NCI-H226 (cell line): Measurements from ENCODE around the gene PRDM16.
"Not testable (repeated sequence)": the region's sequence is repeated elsewhere in the genome, so short reads cannot be mapped to it uniquely, and the experiment has no call there.

Source experiments
- DNase-seq: peaks from one replicate; pipeline ENCODE4 v3.0.0-alpha.2; 2015

The PRDM16 gene

GRCh38 chr1:3272321-3273045, 203.5 kb downstream of the PRDM16 start:
- no peak for DNase-seq

GRCh38 chr1:3273447-3273846, 204.4 kb downstream of the PRDM16 start:
- DNase-seq: no peak

DNA sequence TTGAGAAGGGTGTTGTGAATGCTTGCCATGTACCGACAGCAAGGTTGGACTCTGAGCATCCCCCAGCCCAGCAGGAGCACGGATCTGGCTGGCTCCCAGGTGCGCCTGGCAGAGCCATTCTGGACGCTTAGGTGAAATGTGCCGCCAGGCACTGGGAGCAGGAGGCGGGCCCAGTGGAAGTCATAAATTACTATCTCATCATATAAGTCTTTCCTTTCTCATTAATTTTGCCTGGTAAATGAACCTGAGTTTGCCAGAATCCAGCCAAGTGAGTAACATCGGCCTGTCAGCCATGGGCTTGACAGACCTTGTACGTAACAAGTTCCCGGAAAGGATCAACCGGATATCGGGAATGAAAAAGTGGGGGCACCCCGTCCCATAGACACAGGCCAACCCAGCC, 206.0 kb downstream of the PRDM16 start:
- no peak for DNase-seq

DNA sequence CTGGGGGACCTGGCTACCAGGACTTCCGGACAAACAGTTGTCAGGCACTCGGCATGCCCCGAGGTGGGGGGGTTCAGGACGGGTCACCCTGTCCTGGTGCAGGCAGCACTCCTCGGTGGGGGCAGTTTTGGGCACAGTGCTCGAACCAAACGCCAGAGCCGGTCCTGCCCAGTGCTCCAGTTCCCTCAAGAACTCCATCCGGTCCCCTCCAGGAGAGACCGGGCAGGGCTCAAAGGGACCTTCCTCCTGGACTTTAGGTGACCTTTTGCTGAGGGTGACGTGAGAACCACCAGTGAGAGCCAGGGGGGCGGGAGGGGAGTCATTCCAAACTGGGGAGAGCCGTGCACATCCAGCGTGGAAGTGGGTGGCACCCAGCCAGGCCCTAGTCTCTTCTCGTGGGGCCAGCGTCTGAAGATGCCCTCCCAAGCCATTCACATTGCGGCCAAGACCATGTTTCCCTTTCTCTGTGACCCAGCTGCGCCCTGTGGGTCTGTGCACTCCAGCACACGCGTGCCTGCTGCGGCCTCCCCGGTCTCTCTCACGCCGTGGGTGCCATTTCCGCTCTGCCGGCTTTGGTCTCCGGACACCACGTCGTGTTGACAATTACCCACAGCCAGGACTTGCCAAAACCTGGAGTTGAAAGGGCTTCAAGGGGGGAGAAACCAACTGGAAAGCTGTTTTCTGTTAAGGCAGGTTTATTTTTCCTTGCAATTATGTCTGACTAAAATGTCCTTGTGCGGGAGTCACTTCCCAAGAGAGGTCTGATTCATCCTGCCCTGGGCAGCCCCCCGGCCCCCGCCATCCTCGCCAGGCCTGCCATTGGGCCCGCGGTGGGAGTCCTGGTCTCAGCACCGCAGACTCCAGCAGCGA, 206.7 kb downstream of the PRDM16 start:
- no peak for DNase-seq

DNA sequence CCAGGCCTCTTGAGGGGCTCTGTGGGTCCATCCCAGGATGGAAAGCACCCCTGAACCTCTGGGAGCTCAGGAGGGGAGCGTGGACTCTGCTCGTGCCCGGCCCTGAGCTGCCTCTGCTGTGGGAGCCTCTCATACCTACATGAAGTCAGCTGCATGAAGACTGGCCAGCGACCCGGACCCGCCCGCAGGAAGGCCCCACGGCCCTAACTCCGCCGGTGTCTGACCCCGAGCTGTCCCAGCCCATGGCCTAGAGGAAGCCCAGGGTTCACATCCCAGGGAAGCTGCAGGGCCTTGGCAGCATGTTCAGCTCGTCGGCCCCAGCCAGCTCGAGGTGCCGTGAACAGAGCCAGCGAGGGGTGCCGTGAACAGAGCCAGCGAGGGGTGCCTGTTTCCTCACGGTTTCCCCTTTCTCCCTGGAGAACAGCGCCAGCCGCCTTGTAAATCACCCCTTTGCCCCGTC, 207.4 kb downstream of the PRDM16 start:
- no peak for DNase-seq

DNA sequence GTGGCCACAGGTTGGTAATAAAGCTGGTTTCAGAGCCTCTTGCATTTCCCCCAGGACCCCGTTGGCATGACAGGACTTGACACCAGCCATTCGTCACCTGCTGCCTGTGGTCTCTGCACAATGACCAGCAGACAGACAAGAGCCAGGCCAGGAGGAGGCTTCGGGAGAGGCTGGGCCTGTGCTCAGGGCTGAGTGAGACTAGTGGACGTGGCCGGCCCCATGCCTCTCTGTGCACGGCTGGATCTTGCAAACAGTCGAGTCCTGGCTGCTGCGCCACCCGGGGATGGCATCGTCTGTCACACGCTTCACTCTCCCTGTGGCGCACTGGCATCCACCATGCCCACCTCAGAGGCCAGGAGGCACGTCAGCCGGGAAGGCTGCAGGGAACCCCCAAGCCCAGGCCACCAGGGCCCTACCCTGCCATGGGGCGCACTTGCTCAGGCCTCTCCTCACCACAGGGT, 208.0 kb downstream of the PRDM16 start:
- DNase-seq: no peak

DNA sequence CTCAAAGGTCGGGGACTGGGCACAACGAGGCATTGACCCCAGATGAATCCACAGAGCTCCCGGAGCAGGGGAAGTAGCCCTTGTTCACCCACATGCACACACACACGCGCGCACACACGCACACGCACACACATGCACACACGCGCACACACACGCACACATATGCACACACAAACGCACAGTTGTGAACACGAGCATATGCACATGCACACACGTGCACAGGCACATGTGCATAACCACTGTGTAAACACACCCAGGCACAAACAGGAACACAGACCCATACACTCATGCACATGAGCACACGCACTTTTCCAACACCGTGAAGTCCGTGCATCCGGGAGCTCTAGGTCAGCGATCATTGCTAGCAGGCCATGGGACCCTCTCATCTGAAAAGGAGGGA, 208.6 kb downstream of the PRDM16 start:
- DNase-seq: no peak

DNA sequence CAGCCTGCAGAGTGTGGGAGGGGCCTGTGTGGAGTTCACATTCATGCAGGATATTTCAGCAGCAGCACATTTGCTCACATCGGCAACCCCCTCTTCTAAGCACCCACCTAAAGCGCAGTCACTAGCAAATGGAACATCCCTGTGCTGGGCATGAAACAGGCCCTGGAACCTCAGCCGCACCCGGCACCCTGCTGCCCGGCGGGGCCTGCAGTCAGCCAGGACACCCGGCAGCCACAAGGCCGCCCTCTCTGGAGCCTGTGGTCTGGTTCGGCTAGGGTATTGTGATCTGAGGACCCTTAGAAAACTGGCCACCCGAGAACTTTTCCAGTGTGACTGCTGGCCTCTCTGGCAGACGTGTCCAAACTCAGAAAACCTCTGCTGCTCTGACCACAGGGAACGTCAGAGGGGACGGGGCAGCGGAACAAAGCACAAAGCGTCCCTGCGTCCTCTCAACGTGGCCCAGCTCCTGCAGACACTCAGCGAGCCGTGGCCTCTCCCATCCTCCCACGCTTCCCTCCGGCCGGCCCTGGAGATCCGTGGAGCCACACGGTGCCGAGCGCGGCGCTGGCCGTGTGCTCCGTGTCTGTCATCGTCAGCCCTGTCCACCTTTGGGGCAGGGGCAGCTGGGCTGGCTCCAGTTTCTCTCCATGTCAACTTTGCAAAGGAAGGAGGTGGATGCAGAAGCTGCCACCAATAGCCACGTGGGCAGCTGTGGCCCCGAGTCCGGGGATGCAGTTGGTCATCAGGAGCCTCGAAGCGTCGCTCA, 209.6 kb downstream of the PRDM16 start:
- no peak for DNase-seq

DNA sequence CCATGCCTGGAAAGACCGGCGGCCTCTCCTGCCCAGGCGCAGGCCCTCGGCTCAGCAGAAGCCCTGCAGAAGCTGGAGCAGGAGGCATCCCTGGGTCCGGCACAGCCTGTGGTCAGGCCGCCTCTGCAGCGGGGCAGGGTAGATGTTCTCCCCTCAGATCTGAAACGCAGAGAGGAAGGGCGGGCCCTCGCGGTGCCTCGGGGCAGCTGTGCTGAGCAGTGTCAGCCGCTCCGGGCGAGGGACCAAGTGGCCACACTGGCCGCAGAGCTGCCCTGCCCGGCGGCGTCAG, 210.1 kb downstream of the PRDM16 start:
- no peak for DNase-seq

DNA sequence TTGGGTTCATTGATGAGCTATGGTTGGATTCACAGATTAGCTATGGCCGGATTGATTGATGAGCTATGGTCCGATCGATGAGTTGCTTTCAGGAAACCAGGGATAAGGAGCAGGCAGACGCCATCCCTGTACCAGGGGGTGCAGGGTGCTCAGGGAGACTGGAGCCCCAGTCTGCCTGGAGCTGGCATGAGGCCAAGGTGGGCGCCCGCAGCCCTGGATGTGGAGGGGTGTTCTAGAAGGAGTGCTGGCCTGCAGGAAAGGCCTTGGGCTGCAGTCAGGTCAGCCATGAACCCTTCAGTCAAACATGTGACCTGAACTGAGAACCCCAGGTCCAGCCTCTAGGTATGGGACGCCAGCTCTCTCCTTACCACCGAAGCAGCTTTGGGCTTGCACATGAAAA, 212.7 kb downstream of the PRDM16 start:
- DNase-seq: no peak

GRCh38 chr1:3282186-3282585, 213.2 kb downstream of the PRDM16 start:
- no peak for DNase-seq

- no peak for DNase-seq
Observed at GRCh38 chr1:3282656-3283430, 213.8 kb downstream of the PRDM16 start.

DNA sequence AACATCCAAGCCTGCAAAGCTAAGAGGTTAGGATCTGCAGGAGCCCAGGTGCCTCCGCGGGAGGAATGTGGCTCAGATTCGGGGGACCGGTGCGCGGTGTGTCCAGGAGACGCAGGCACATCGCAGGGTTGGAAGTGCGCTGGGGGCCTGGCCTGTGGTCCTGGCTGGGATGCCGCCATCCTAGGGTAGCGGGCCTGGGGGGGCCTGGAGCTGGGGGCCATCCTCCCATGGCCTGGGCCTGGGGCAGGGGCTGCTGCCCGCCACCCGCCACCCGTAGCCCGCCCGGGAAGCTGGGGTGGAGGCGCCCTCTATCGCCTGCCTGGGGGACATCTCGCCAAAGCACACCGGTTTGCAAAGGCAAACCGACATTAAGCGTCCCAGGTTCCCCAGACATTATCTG, 214.8 kb downstream of the PRDM16 start:
- DNase-seq: no peak

DNA sequence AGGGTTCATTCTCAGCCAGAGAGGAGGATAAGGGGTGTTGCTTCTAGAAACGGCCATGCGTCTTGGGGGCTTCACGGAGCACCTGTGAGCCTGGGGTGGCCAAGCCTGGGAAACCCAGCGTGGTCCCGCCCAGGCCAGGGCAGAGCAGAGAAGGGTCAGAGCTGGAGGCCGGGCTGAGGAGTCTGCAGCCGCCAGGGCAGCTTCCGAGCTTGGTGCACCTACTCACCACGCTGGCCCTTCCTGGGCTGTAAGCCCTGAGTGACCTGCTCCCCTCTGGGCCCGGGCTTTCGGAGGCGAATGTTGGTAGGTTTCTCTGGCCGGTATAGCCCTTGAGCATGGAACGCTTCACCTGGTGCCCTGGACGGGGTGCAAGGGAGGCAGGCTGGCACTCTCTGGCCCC, 215.7 kb downstream of the PRDM16 start:
- no peak for DNase-seq

- DNase-seq: no peak
Observed at GRCh38 chr1:3285106-3285740, 216.2 kb downstream of the PRDM16 start.

DNA sequence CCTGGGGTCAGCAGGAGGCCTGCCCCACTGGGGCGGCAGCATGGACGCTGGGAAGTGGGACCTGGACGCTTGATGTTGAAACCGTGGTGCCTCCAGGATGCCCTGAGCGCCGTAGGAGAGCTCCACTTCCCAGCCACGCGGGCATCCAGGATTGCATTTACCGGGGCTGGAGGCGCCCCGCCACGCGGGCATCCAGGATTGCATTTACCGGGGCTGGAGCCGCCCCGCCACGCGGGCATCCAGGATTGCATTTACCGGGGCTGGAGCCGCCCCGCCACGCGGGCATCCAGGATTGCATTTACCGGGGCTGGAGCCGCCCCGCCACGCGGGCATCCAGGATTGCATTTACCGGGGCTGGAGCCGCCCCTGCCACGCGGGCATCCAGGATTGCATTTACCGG, 218.1 kb downstream of the PRDM16 start:
- not testable (repeated sequence) for DNase-seq

GRCh38 chr1:3287656-3288160, 218.7 kb downstream of the PRDM16 start:
- DNase-seq: no peak

GRCh38 chr1:3289502-3289901, 220.5 kb downstream of the PRDM16 start:
- no peak for DNase-seq

DNA sequence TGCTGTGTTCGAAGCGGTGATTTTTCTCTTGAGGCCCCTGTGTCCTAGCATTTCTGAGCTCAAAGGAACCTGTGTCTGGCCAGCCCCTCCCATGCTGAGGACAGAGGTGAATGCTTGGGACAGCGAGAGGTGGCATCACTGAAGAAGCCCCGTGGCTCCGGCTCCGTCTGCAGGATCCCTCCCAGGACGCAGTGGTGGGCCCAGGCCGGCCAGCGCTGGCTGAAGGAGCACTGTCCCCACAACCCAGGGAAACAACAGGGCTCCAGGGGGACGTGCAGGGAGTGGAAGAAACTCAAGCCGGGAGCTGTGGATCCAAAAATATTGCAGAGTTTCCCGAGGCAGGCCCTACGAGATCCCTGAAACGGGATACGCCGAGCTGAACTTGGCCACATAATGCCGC, 221.4 kb downstream of the PRDM16 start:
- DNase-seq: no peak

GRCh38 chr1:3290915-3291314, 221.9 kb downstream of the PRDM16 start:
- DNase-seq: no peak

DNA sequence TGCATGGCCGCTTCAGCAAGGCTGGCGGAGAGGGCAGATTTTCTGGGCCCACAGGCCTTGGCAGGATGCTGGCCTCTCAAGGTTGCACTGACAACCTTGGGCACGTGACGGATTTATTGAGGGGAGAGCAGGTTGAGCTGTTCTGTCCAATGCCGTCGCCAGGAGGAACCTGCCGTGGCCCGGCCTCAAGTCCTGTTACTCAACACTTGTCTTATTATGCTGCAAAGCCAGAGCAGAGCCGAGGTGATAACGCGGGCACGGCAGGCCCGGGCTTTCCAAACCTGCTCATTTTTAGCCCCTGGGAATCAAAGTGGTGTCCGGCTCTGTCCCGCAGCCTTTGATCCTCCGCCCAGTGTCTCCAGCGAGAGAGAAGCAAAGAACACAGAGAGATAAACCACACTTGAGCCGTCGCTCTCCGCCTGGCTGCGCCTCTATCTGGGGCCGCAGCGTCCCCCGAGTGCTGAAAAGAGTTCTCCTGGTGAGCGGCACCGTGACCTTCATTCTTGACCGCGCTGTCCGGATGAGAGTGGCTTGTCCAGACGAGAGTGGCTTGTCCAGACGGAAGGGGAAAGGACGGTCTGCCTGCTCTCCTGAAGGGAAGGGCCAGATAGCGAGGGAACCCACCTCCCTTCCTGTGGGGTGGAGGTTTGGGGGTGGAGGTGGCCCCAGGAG, 223.2 kb downstream of the PRDM16 start:
- no peak for DNase-seq
